Activated CD4-positive, alpha-beta T cell treated with anti-CD3 and anti-CD28 coated beads, Interleukin-2, amount 10 ng/mL, durations not matched to agents 24 days and 14 days (primary cell): ENCODE measurements around the gene ANAPC10. TPM values are rescaled to one million over a fixed set of nuclear protein-coding genes. Genes with fewer than 3 reads are reported as not detected.

Experiments used
- DNase-seq: peaks from one replicate; pipeline ENCODE4 v3.0.0; 2022
- H3K27ac Mint-ChIP-seq: one replicate; pipeline ENCODE4 v1.8.0; 2022; ENCODE audit warnings: mild to moderate bottlenecking, mixed read lengths
- H3K27me3 Mint-ChIP-seq: one replicate; pipeline ENCODE4 v1.8.0; 2022; ENCODE audit warnings: mixed read lengths
- H3K36me3 Mint-ChIP-seq: one replicate; pipeline ENCODE4 v1.8.0; 2022; ENCODE audit warnings: low read depth, mild to moderate bottlenecking, mixed read lengths
- H3K4me1 Mint-ChIP-seq: one replicate; pipeline ENCODE4 v1.8.0; 2021; ENCODE audit warnings: mixed read lengths
- H3K4me3 Mint-ChIP-seq: one replicate; pipeline ENCODE4 v1.8.0; 2022; ENCODE audit warnings: mild to moderate bottlenecking, moderate library complexity, mixed read lengths
- H3K9me3 Mint-ChIP-seq: one replicate; pipeline ENCODE4 v1.8.0; 2021; ENCODE audit warnings: mixed read lengths
- intact Hi-C: fragments of 100-400 bp; cut with micrococcal nuclease; formaldehyde crosslinking; loops from one replicate; pipeline ENCODE4 v1.15.1; 2023
- total RNA-seq: library from RNA; stranded (reverse); gene quantifications from 2 replicates; pipeline ENCODE4 v1.2.3, GENCODE V29; 2022

ANAPC10 gene
- total RNA-seq, 1 donor from 2014 or later: 30.4 TPM

GRCh38 chr4:145098675-145099037 lies 660 bp upstream of the ANAPC10 start:
- peak overlapping the region; percentile 96 for H3K4me3 Mint-ChIP-seq
- H3K27me3 Mint-ChIP-seq: no peaks in the 10 kb centered on the region

GRCh38 chr4:145097331-145097820 lies 620 bp downstream of the ANAPC10 start:
- no peak for DNase-seq
- Mint-ChIP-seq H3K4me1 (peaks cover 24% of the 10 kb centered on the region), H3K36me3 (peaks cover 43% of the 10 kb centered on the region), H3K27ac (peak overlapping the region; percentile 99), H3K4me3 (peak overlapping the region; percentile 96), H3K9me3 (peaks cover 8% of the 10 kb centered on the region), H3K27me3 (no peaks in the 10 kb centered on the region)
- intact Hi-C loops: loop anchor here (2.0 to 5.0 kb wide), 3 partner anchors 79 to 840 kb away; partner anchors contain the start of genes SMAD1 and ZNF827

More at GRCh38 chr4:145098675-145099037, 660 bp upstream of the ANAPC10 start:
- H3K36me3 Mint-ChIP-seq: peaks cover 33% of the 10 kb centered on the region
- intact Hi-C loops: loop anchor here (1.0 to 5.0 kb wide), 7 partner anchors 28 to 1585 kb away; partner anchors contain the start of genes MMAA, OTUD4, SMAD1 and SMARCA5
- DNase-seq: peak; percentile 84
- H3K4me1 Mint-ChIP-seq: peaks cover 23% of the 10 kb centered on the region
- peaks cover 8% of the 10 kb centered on the region for H3K9me3 Mint-ChIP-seq
- peak overlapping the region; percentile 99 for H3K27ac Mint-ChIP-seq

- peaks cover 57% of the 10 kb centered on the region for H3K36me3 Mint-ChIP-seq
- peaks cover 21% of the 10 kb centered on the region for H3K4me1 Mint-ChIP-seq
- intact Hi-C loops: no loop called here
- no peaks in the 10 kb centered on the region for H3K27me3 Mint-ChIP-seq
- no peak overlapping the region for H3K4me3 Mint-ChIP-seq
- no peak for DNase-seq
- H3K9me3 Mint-ChIP-seq: peaks cover 8% of the 10 kb centered on the region
- no peak overlapping the region for H3K27ac Mint-ChIP-seq
These were observed 4.4 kb downstream of the ANAPC10 start for GRCh38 chr4:145093638-145094037.

- intact Hi-C loops: no loop called here
- H3K4me1 Mint-ChIP-seq: peaks cover 17% of the 10 kb centered on the region
- peaks cover 8% of the 10 kb centered on the region for H3K9me3 Mint-ChIP-seq
- peaks cover 69% of the 10 kb centered on the region for H3K36me3 Mint-ChIP-seq
- no peaks in the 10 kb centered on the region for H3K27me3 Mint-ChIP-seq
- H3K4me3 Mint-ChIP-seq: no peak overlapping the region
- DNase-seq: no peak
- H3K27ac Mint-ChIP-seq: no peak overlapping the region
These were observed 7.6 kb downstream of the ANAPC10 start for GRCh38 chr4:145090380-145090779.

GRCh38 chr4:145083891-145084605 lies 13.9 kb downstream of the ANAPC10 start:
- intact Hi-C loops: no loop called here

GRCh38 chr4:145081756-145082155 lies 16.2 kb downstream of the ANAPC10 start:
- Mint-ChIP-seq H3K4me3 (no peak overlapping the region), H3K4me1 (peaks cover 14% of the 10 kb centered on the region), H3K36me3 (peaks cover 49% of the 10 kb centered on the region), H3K9me3 (peaks cover 18% of the 10 kb centered on the region), H3K27me3 (no peaks in the 10 kb centered on the region), H3K27ac (no peak overlapping the region)
- intact Hi-C loops: no loop called here
- DNase-seq: no peak

More at GRCh38 chr4:145083891-145084605, 13.9 kb downstream of the ANAPC10 start:
- no peak overlapping the region for H3K4me3 Mint-ChIP-seq
- peaks cover 44% of the 10 kb centered on the region for H3K36me3 Mint-ChIP-seq
- no peak for DNase-seq
- peaks cover 12% of the 10 kb centered on the region for H3K4me1 Mint-ChIP-seq
- no peaks in the 10 kb centered on the region for H3K9me3 Mint-ChIP-seq
- no peaks in the 10 kb centered on the region for H3K27me3 Mint-ChIP-seq
- H3K27ac Mint-ChIP-seq: peak overlapping the region; percentile 18

GRCh38 chr4:145076469-145076855 lies 21.5 kb downstream of the ANAPC10 start:
- Mint-ChIP-seq H3K4me1 (peaks cover 24% of the 10 kb centered on the region), H3K36me3 (peaks cover 47% of the 10 kb centered on the region), H3K4me3 (peak overlapping the region; percentile 19), H3K9me3 (peaks cover 25% of the 10 kb centered on the region), H3K27ac (peak overlapping the region; percentile 35), H3K27me3 (no peaks in the 10 kb centered on the region)
- DNase-seq: no peak
- intact Hi-C loops: no loop called here

- DNase-seq: peak; percentile 62
- no peaks in the 10 kb centered on the region for H3K27me3 Mint-ChIP-seq
- peak overlapping the region; percentile 19 for H3K4me3 Mint-ChIP-seq
- peaks cover 25% of the 10 kb centered on the region for H3K9me3 Mint-ChIP-seq
- H3K4me1 Mint-ChIP-seq: peaks cover 25% of the 10 kb centered on the region
- peaks cover 47% of the 10 kb centered on the region for H3K36me3 Mint-ChIP-seq
- intact Hi-C loops: no loop called here
- H3K27ac Mint-ChIP-seq: peak overlapping the region; percentile 35
These were observed 22.1 kb downstream of the ANAPC10 start for GRCh38 chr4:145075742-145076468.

GRCh38 chr4:145071560-145071959 lies 26.4 kb downstream of the ANAPC10 start:
- Mint-ChIP-seq H3K9me3 (peaks cover 5% of the 10 kb centered on the region), H3K4me3 (no peak overlapping the region), H3K4me1 (peaks cover 19% of the 10 kb centered on the region), H3K27me3 (no peaks in the 10 kb centered on the region), H3K36me3 (peaks cover 20% of the 10 kb centered on the region), H3K27ac (no peak overlapping the region)
- DNase-seq: no peak
- intact Hi-C loops: no loop called here

GRCh38 chr4:145069361-145069760 lies 28.6 kb downstream of the ANAPC10 start:
- H3K4me3 Mint-ChIP-seq: no peak overlapping the region
- H3K9me3 Mint-ChIP-seq: no peaks in the 10 kb centered on the region
- H3K4me1 Mint-ChIP-seq: peaks cover 15% of the 10 kb centered on the region
- no peak overlapping the region for H3K27ac Mint-ChIP-seq
- H3K36me3 Mint-ChIP-seq: peaks cover 10% of the 10 kb centered on the region
- no peaks in the 10 kb centered on the region for H3K27me3 Mint-ChIP-seq
- intact Hi-C loops: no loop called here
- no peak for DNase-seq

GRCh38 chr4:145066063-145066501 lies 31.9 kb downstream of the ANAPC10 start:
- H3K4me3 Mint-ChIP-seq: no peak overlapping the region
- H3K36me3 Mint-ChIP-seq: peaks cover 13% of the 10 kb centered on the region
- no peak for DNase-seq
- no peaks in the 10 kb centered on the region for H3K9me3 Mint-ChIP-seq
- no peaks in the 10 kb centered on the region for H3K27me3 Mint-ChIP-seq
- peaks cover 11% of the 10 kb centered on the region for H3K4me1 Mint-ChIP-seq
- intact Hi-C loops: no loop called here
- H3K27ac Mint-ChIP-seq: no peak overlapping the region

- intact Hi-C loops: loop anchor here (1.0 to 5.0 kb wide), 3 partner anchors 274 to 887 kb away; no protein-coding TSS in a partner anchor
- peaks cover 6% of the 10 kb centered on the region for H3K36me3 Mint-ChIP-seq
- peaks cover 20% of the 10 kb centered on the region for H3K4me1 Mint-ChIP-seq
These were observed 36.6 kb downstream of the ANAPC10 start for GRCh38 chr4:145061318-145061920.

GRCh38 chr4:145058256-145058655 lies 39.7 kb downstream of the ANAPC10 start:
- H3K27me3 Mint-ChIP-seq: no peaks in the 10 kb centered on the region
- no peak overlapping the region for H3K4me3 Mint-ChIP-seq
- intact Hi-C loops: loop anchor here (10.0 kb wide), 1 partner anchor 413 kb away; the partner anchor contains the start of gene HHIP
- H3K4me1 Mint-ChIP-seq: peaks cover 23% of the 10 kb centered on the region
- no peaks in the 10 kb centered on the region for H3K9me3 Mint-ChIP-seq
- peaks cover 10% of the 10 kb centered on the region for H3K36me3 Mint-ChIP-seq
- no peak for DNase-seq
- no peak overlapping the region for H3K27ac Mint-ChIP-seq

More at GRCh38 chr4:145061318-145061920, 36.6 kb downstream of the ANAPC10 start:
- Mint-ChIP-seq H3K4me3 (no peak overlapping the region), H3K9me3 (no peaks in the 10 kb centered on the region), H3K27ac (no peak overlapping the region), H3K27me3 (no peaks in the 10 kb centered on the region)
- DNase-seq: no peak
